GM21526 (cell line): ENCODE results near the gene PIGS.

Source experiments
- ATAC-seq: cut with Tn5 transposase; IDR thresholded peaks from one replicate; pipeline ENCODE4 v1.9.1; 2021; ENCODE audit warnings: moderate library complexity; ENCODE audit not compliant: unreplicated experiment, low FRiP score

Gene PIGS

DNA sequence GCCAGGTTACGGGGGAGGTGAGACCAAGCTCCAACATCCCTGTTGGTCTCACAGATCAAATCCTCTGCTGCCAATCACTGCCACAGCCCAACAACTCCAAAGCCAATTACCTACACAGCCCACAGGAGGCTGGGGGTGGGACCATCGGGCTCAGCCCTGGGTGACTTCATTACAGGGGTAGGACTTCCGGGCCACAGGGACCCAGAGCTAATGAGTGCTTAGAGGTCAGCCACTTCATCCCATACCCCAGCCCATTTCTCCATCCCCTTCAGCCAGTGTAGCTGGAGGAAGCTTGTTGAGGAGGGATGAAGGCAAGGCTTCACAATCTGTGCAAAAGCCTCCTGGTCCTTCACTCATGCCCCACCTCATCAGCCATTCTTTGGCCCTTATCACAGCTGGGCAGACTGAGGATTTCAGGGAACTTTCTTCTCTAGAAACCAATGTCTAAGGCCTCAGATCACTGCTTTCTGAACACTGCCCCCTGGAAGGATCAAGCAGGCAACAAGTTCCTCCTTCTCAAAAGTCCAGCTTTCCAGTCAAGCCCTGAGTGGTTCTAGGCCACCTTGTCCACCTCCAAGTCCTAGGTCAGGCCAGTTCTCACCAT, 59.4 kb downstream of the PIGS start:
- ATAC-seq: no peak

DNA sequence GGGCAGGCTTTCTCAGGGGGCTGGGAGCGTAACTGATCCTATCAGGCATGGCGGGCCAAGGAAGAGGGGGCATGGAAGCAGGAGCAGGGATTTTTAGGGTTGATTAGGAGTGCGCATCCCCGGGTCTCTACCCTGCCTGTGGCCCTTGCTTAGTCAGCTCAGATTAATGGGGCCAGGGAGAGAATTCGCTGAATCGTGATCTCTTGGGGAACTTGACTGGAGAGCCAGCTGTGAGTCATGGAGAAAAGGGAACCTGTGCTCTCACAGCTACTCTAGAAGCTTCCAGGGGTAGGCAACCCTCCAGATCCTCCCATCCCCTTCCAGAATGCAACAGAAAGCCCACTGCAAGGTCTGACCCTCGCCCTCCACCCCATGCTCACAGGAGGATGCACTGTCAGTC, 61.5 kb downstream of the PIGS start:
- ATAC-seq: no peak

DNA sequence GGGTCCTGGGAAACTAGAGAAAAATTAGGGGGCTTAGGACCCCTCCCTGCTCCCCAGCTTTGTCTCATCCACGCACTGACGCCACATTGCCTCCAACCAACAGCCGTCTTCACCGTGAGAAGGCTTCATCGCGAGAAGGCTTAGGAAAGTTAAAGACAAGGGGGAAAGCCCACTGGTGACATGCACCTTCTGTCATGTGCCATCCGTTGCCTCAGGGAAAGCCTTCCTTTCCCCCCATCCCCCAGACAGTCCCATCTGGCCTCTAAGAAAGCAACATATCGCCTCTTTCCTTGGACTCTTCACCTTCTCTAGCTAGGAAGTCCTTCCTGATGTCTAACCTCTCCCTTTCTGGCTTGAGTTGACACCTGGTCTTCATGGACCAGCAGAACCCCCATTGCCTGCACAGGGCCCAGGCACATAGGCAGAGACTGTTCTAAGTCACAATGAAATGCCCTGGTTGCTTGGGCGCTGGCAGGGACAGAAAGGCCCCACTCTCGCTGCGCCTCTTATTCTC, 63.1 kb downstream of the PIGS start:
- no peak for ATAC-seq

DNA sequence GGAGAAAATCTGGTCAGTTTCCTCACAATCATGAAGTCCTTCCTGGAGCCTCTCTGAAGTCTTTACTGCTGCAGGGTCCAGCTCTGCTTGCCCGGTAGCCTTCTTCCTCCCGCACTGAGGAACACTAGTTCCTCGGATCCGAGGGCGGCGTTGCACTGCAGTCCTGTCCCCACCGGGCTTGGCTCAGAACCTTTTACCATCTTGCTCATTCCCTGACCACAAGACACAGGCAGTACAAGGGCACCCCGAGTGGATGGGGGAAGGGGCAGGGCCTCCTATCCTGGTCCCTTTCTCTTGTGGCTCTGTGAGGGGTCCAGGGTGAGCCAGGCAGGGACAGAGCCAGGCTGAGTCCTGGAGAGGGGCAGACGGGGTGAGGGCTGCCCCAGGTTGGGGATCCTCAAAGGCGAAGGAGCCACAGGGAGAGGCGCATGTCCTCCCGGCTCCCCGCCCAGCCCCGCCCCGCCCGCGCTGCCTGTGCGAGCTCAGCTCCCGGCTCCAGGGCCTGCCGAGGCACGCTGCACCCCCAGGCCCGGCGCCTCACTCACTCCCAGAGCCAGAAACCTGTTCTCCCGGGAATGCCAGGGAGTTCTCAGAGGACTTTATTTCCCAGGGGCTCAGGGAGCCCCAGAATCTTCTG, 63.6 kb downstream of the PIGS start:
- no peak for ATAC-seq

DNA sequence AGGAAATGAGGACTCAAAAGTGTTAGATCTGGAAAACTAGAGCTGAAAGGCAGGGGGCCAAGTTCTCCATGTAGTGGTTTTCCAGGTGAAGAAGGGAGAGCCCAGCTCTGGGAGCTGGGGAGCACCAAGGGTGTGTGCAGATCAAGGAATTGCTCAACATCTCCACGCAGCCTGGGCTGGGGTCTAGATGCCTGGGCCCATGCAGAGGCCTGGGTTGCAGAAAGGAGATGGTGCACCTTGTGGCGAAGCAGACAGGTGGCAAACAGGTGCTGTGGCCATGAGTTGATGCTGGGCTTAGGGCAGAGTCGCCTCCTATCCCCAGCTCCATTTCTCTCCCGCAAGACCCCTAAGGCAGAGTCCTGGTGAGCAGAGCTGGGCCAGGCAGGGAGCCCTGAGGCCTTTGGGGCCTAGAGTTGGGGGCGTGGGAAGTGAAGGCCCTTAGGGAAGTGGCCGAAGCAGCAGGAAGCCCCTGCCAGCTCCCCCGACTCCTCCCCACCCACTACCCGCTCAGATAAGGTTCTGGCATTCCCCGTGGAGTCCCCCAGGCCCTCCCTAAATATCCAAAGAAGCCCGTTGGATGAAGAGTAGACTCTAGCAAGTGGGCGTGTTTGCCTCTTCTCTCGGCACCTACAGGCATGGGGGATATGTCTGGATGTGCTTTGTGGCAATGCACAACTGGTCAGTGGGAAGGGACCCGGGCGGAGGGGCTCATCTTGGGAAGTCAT, 64.4 kb downstream of the PIGS start:
- no peak for ATAC-seq

DNA sequence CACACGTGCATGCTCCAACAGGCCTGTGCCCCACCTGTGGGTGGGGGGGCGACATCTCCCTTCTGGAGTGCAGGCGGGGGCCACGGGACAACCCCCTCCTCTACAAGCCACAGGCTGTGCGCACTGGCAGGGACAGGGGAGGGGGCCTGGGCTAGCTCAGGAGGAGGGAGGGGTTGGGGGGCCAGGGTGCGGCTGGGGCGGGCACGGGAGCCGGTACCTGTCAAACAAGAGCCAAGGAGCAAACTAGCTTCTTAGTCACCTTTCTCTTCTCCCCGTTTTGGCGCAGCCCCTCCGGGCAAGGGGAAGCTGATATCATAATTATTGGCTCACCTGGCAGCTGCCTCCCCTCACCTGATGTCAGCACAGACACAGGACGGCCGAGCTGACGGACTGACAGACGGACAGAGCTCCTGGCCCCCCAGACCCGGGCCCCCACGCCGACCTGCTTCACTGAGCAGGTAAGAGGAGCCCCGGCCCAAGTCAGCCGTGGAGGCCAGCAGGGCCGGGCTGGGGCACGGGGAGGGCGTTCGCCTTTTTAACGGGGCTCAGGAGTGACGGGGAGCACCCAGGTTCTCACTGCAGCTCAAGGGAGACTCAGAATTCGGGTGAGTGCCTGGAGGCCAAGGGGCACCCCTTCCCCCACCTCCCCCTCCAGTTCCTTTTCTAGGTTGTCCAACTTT, 65.2 kb downstream of the PIGS start, which contains the start of gene FOXN1:
TSS of gene FOXN1 (plus strand) at position 363 of the 680 bp plus-strand sequence. CDS start 17,622 bp downstream, outside the sequence.
- no peak for ATAC-seq

DNA sequence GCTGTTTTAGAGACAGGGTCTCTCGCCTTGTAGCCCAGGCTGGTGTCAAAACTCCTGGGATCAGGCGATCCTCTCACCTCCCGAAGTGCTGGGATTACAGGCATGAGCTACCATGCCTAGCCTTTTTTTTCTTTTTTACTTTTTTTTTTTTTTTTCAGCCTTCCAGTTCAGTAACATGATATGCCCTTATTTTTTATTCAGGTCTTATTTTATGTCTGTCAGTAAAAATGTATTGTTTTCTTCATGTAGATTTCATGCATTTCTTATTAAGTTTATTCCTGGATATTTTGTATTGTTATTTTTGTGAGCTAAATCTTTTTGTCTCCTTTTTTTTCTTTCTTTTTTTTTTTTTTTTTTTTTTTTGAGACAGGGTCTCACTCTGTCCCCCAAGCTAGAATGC, 67.9 kb downstream of the PIGS start:
- no peak for ATAC-seq
